ENCODE measurements around the gene LMF1. TPM values are rescaled to one million over a fixed set of nuclear protein-coding genes. Genes with fewer than 3 reads are reported as not detected.

Gene LMF1
- total and polyA plus RNA-seq, 2 donors (not counting 1 experiment from before 2014, with no cell fraction given): 36.4 to 63.2 TPM

- no peak overlapping the region for H2AFZ ChIP-seq (ENCODE audit: insufficient read depth, low read depth, low read length, poor library complexity, severe bottlenecking)
- Mint-ChIP-seq H3K27me3 (no peaks in the 10 kb centered on the region), H3K9me3 (ENCODE audit: insufficient read depth) (peaks cover 2% of the 10 kb centered on the region), H3K4me1 (no peaks in the 10 kb centered on the region), H3K4me3 (no peak overlapping the region), H3K27ac (no peak overlapping the region)
- intact Hi-C loops (cut with micrococcal nuclease): no loop called here
- ATAC-seq (ENCODE audit: low read depth): no peak
- no peak overlapping the region for H3K4me2 ChIP-seq (replicated peaks; ENCODE audit: low read depth, low read length, poor library complexity, severe bottlenecking)
- ChIA-PET CTCF (no interaction called here), POLR2A (no interaction called here)
- 79% methylated on average over 20 of the region's 20 CpGs for WGBS (ENCODE audit: insufficient coverage)
- TF ChIP-seq CTCF (IDR thresholded peaks at IDR 0.05): no peak
- no peak for TF ChIP-seq EZH2 (IDR thresholded peaks at IDR 0.05; ENCODE audit: borderline replicate concordance, insufficient read depth, low read depth, low read length, poor library complexity, severe bottlenecking)
- H4K20me1 ChIP-seq (ENCODE audit: control insufficient read depth, insufficient read depth, low read length, poor library complexity, severe bottlenecking): peaks cover 4% of the 10 kb centered on the region
- H3K27ac ChIP-seq (ENCODE audit: low read length in 2 of 2): no peak overlapping the region
- H3K4me3 ChIP-seq (ENCODE audit: control extremely low read depth in 1 of 5, extremely low read depth in 1 of 5, insufficient read depth in 1 of 5, low read depth in 2 of 5, low read length in 4 of 5): no peak overlapping the region
- no peaks in the 10 kb centered on the region for H3K79me2 ChIP-seq (ENCODE audit: control insufficient read depth, insufficient read depth, low read length)
- H3K27me3 ChIP-seq (replicated peaks in 1 of 4; ENCODE audit: control extremely low read depth in 1 of 4, control insufficient read depth in 3 of 4, insufficient read depth in 4 of 4, low read length in 3 of 4): no peaks in the 10 kb centered on the region
- H3K9me3 ChIP-seq (ENCODE audit: control extremely low read depth in 1 of 3, control insufficient read depth in 2 of 3, insufficient read depth in 1 of 3, low read length in 2 of 3): peaks cover 0 to 12% (median 0%) of the 10 kb centered on the region in 3 donors
- H3K36me3 ChIP-seq (replicated peaks in 1 of 2; ENCODE audit: control extremely low read depth in 1 of 2, control insufficient read depth in 1 of 2, extremely low read depth in 1 of 2, insufficient read depth in 2 of 2, low read length in 1 of 2): peaks cover 0 to 5% of the 10 kb centered on the region in 2 experiments
- H3K4me1 ChIP-seq (ENCODE audit: control insufficient read depth in 2 of 2, insufficient read depth in 2 of 2, low read length in 2 of 2): no peaks in the 10 kb centered on the region
- DNase-seq: no peak
- no peak overlapping the region for H3K9ac ChIP-seq (ENCODE audit: low read length)
Measured at GRCh38 chr16:890716-891352, 80.0 kb downstream of the LMF1 start.

GRCh38 chr16:890217-890616 is 80.6 kb downstream of the LMF1 start:
- no peak overlapping the region for H3K4me3 Mint-ChIP-seq
- TF ChIP-seq EZH2 (IDR thresholded peaks at IDR 0.05; ENCODE audit: borderline replicate concordance, insufficient read depth, low read depth, low read length, poor library complexity, severe bottlenecking): no peak
- no peak for TF ChIP-seq CTCF (IDR thresholded peaks at IDR 0.05)
- no peak overlapping the region for H3K4me2 ChIP-seq (replicated peaks; ENCODE audit: low read depth, low read length, poor library complexity, severe bottlenecking)
- H4K20me1 ChIP-seq (ENCODE audit: control insufficient read depth, insufficient read depth, low read length, poor library complexity, severe bottlenecking): peaks cover 4% of the 10 kb centered on the region
- H3K27me3 Mint-ChIP-seq: no peaks in the 10 kb centered on the region
- no peak overlapping the region for H3K9ac ChIP-seq (ENCODE audit: low read length)
- ATAC-seq (ENCODE audit: low read depth): no peak
- no peaks in the 10 kb centered on the region for H3K27me3 ChIP-seq (replicated peaks in 1 of 4; ENCODE audit: control extremely low read depth in 1 of 4, control insufficient read depth in 3 of 4, insufficient read depth in 4 of 4, low read length in 3 of 4)
- DNase-seq: no peak
- ChIA-PET POLR2A (no interaction called here), CTCF (no interaction called here)
- H3K4me1 Mint-ChIP-seq: no peaks in the 10 kb centered on the region
- H3K4me3 ChIP-seq (ENCODE audit: control extremely low read depth in 1 of 5, extremely low read depth in 1 of 5, insufficient read depth in 1 of 5, low read depth in 2 of 5, low read length in 4 of 5): no peak overlapping the region
- no peaks in the 10 kb centered on the region for H3K79me2 ChIP-seq (ENCODE audit: control insufficient read depth, insufficient read depth, low read length)
- H3K27ac ChIP-seq (ENCODE audit: low read length in 2 of 2): no peak overlapping the region
- peaks cover 3% of the 10 kb centered on the region for H3K9me3 Mint-ChIP-seq (ENCODE audit: insufficient read depth)
- no peaks in the 10 kb centered on the region for H3K4me1 ChIP-seq (ENCODE audit: control insufficient read depth in 2 of 2, insufficient read depth in 2 of 2, low read length in 2 of 2)
- peaks cover 0 to 15% (median 0%) of the 10 kb centered on the region in 3 donors for H3K9me3 ChIP-seq (ENCODE audit: control extremely low read depth in 1 of 3, control insufficient read depth in 2 of 3, insufficient read depth in 1 of 3, low read length in 2 of 3)
- intact Hi-C loops (cut with micrococcal nuclease): no loop called here
- peaks cover 0 to 5% of the 10 kb centered on the region in 2 experiments for H3K36me3 ChIP-seq (replicated peaks in 1 of 2; ENCODE audit: control extremely low read depth in 1 of 2, control insufficient read depth in 1 of 2, extremely low read depth in 1 of 2, insufficient read depth in 2 of 2, low read length in 1 of 2)
- no peak overlapping the region for H2AFZ ChIP-seq (ENCODE audit: insufficient read depth, low read depth, low read length, poor library complexity, severe bottlenecking)
- 88% methylated on average over 15 of the region's 15 CpGs for WGBS (ENCODE audit: insufficient coverage)
- no peak overlapping the region for H3K27ac Mint-ChIP-seq

Measured in B cell (primary cell).